IPS-NIHi7 (cell line): Measurements from ENCODE around the gene ALLC.
"Not testable (repeated sequence)": the region's sequence is repeated elsewhere in the genome, so short reads cannot be mapped to it uniquely, and the experiment has no call there.

Experiments used
- DNase-seq: peaks from one replicate; pipeline ENCODE4 v3.0.0; 2012; ENCODE audit warnings: mixed read lengths; ENCODE audit errors: extremely low spot score

Gene ALLC

GRCh38 chr2:3657881-3658280, at the start of gene ALLC:
ALLC (plus strand) TSS chr2:3658200; CDS start chr2:3671158, 12,958 bp downstream.
- DNase-seq: no peak

- peak; percentile 7 for DNase-seq
These were observed 49.4 kb upstream of the ALLC start for GRCh38 chr2:3608373-3609278.

GRCh38 chr2:3609279-3609673, 48.7 kb upstream of the ALLC start:
- not testable (repeated sequence) for DNase-seq

- DNase-seq: peak; percentile 8
These were observed 47.6 kb upstream of the ALLC start for GRCh38 chr2:3610415-3610814.

GRCh38 chr2:3610881-3611505, 47.0 kb upstream of the ALLC start:
- DNase-seq: peak; percentile 8

GRCh38 chr2:3611589-3611988, 46.4 kb upstream of the ALLC start:
- peak; percentile 10 for DNase-seq

- DNase-seq: peak; percentile 5
These were observed 45.1 kb upstream of the ALLC start for GRCh38 chr2:3612639-3613523.

GRCh38 chr2:3613524-3613905, 44.5 kb upstream of the ALLC start:
- no peak for DNase-seq

- not testable (repeated sequence) for DNase-seq
These were observed 43.3 kb upstream of the ALLC start for GRCh38 chr2:3614743-3615142.

- not testable (repeated sequence) for DNase-seq
These were observed 42.3 kb upstream of the ALLC start for GRCh38 chr2:3615541-3616200.

GRCh38 chr2:3616435-3617197, 41.4 kb upstream of the ALLC start:
- not testable (repeated sequence) for DNase-seq

GRCh38 chr2:3617198-3617890, 40.7 kb upstream of the ALLC start:
- no peak for DNase-seq

GRCh38 chr2:3618367-3618766, 39.6 kb upstream of the ALLC start:
- DNase-seq: no peak

GRCh38 chr2:3619033-3619432, 39.0 kb upstream of the ALLC start:
- no peak for DNase-seq

GRCh38 chr2:3619661-3620060, 38.3 kb upstream of the ALLC start:
- not testable (repeated sequence) for DNase-seq

- no peak for DNase-seq
These were observed 37.2 kb upstream of the ALLC start for GRCh38 chr2:3620834-3621233.

- DNase-seq: no peak
These were observed 35.0 kb upstream of the ALLC start for GRCh38 chr2:3622967-3623366.

GRCh38 chr2:3624059-3624794, 33.8 kb upstream of the ALLC start:
- no peak for DNase-seq

GRCh38 chr2:3625186-3625585, 32.8 kb upstream of the ALLC start:
- no peak for DNase-seq
